Keratinocyte (primary cell): Measurements from ENCODE around the gene KIF13A.
"Not testable (repeated sequence)": the region's sequence is repeated elsewhere in the genome, so short reads cannot be mapped to it uniquely, and the experiment has no call there.

ENCODE experiments used
- CTCF ChIP-seq, 3 experiments: IDR thresholded peaks in 1 of 3; conservative IDR thresholded peaks in 1 of 3; optimal IDR thresholded peaks in 1 of 3; 2 replicates in 2 of 3; 3 replicates in 1 of 3; pipeline versions ENCODE3 to v1.5.1; 2011; ENCODE audit warnings: low read length in 3 of 3, mild to moderate bottlenecking in 3 of 3, moderate library complexity in 2 of 3, control low read depth in 1 of 3, inconsistent platforms in 1 of 3; ENCODE audit not compliant: insufficient read depth in 2 of 3; ENCODE audit errors: extremely low read depth in 1 of 3
- EZH2 ChIP-seq: IDR thresholded peaks from one replicate; pipeline ENCODE4 v1.6.1; 2012; ENCODE audit warnings: inconsistent platforms, mild to moderate bottlenecking, low read length, moderate library complexity

- not testable (repeated sequence) for TF ChIP-seq CTCF (optimal IDR thresholded peaks at IDR 0.05 in 1 of 3, IDR thresholded peaks at IDR 0.05 in 1 of 3, conservative IDR thresholded peaks at IDR 0.05 in 1 of 3; ENCODE audit: extremely low read depth in 1 of 3, insufficient read depth in 2 of 3, low read length in 3 of 3); EZH2
These were observed 242.6 kb downstream of the KIF13A start for GRCh38 chr6:17744757-17745308.
